GM12892 (cell line): ENCODE measurements around the gene SIRPB1.

ENCODE experiments used
- POLR2A ChIP-seq: IDR thresholded peaks from 2 replicates; pipeline ENCODE4 v1.6.1; 2011; ENCODE audit warnings: low read depth, low read length, control low read depth
- TAF1 ChIP-seq: IDR thresholded peaks from 2 replicates; pipeline ENCODE4 v1.6.1; 2011; ENCODE audit warnings: low read depth, mild to moderate bottlenecking, control low read depth, low read length, borderline replicate concordance

GRCh38 chr20:1633535-1633934, 13.7 kb upstream of the SIRPB1 start:
- no peak for TF ChIP-seq POLR2A
- no peak for TF ChIP-seq TAF1
